Measurements from ENCODE around the gene THSD4.

- no peak for TF ChIP-seq ZNF274 (IDR thresholded peaks at IDR 0.05; ENCODE audit: low read depth, low read length)
- TF ChIP-seq SUZ12 (IDR thresholded peaks at IDR 0.05; ENCODE audit: extremely low read depth, insufficient read depth, insufficient read length), result no peak
Observed at GRCh38 chr15:71386448-71387236, 271.4 kb downstream of the THSD4 start.

Measured in NT2/D1 (cell line).